Activated naive CD4-positive, alpha-beta T cell treated with anti-CD3 and anti-CD28 coated beads, Interleukin-2, amount 50 U/mL, for 16 hours (primary cell): ENCODE data around the gene MRM3.
"Not testable (repeated sequence)": the region's sequence is repeated elsewhere in the genome, so short reads cannot be mapped to it uniquely, and the experiment has no call there.

Source experiments
- DNase-seq: peaks from one replicate; pipeline ENCODE4 v3.0.0-alpha.2; 2020

MRM3 gene

GRCh38 chr17:828761-829160 is 46.6 kb downstream of the MRM3 start:
- DNase-seq, result no peak

- DNase-seq, result not testable (repeated sequence)
Observed at GRCh38 chr17:829614-830013, 47.5 kb downstream of the MRM3 start.

- DNase-seq, result no peak
Observed at GRCh38 chr17:830381-830780, 48.2 kb downstream of the MRM3 start.

- no peak for DNase-seq
Observed at GRCh38 chr17:830950-831349, 48.8 kb downstream of the MRM3 start.

GRCh38 chr17:834136-834535 is 52.0 kb downstream of the MRM3 start:
- no peak for DNase-seq

GRCh38 chr17:835263-835662 is 53.1 kb downstream of the MRM3 start:
- DNase-seq, result no peak

- not testable (repeated sequence) for DNase-seq
Observed at GRCh38 chr17:835721-836120, 53.6 kb downstream of the MRM3 start.

- no peak for DNase-seq
Observed at GRCh38 chr17:836151-836550, 54.0 kb downstream of the MRM3 start.

GRCh38 chr17:838486-838885 is 56.3 kb downstream of the MRM3 start:
- no peak for DNase-seq

GRCh38 chr17:841313-841712 is 59.2 kb downstream of the MRM3 start:
- no peak for DNase-seq
